HG03378 (cell line): Measurements from ENCODE around the gene GPD1L.
"Not testable (repeated sequence)": the region's sequence is repeated elsewhere in the genome, so short reads cannot be mapped to it uniquely, and the experiment has no call there.

Experiments
- ATAC-seq: cut with Tn5 transposase; IDR thresholded peaks from one replicate; pipeline ENCODE4 v1.9.1; 2021; ENCODE audit warnings: mild to moderate bottlenecking, moderate library complexity; ENCODE audit not compliant: unreplicated experiment

GPD1L gene

DNA sequence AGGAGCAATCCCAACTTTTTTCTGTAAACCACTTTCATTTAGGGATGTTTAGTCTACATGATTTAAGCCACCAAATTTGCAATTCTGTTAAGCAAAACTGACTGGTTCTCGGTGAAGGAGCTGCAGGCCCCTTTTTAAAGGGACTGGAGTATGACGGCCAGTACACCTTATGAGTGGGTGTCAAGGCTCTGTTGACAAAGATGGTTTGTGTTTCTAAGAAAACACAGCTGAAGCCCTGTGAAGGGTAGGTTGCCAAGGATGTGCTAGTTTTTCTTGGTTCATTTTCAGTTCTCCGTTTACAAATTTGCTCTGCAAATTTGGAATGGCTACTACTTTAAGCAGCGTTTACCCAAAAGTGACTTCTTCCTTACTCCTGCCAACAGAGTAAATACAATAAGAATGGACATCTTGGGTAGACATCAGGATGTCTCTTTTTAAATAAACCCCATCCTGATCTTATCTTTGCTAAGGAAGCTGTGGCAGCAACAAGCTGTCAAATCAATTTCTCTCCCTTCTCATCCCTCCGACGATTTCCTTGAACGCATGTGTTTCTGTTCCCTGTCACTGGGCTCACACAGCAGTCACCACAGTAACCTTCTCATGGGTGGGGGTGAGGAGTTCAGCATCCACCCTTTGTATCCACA lies 73.8 kb downstream of the GPD1L start:
- ATAC-seq: no peak

DNA sequence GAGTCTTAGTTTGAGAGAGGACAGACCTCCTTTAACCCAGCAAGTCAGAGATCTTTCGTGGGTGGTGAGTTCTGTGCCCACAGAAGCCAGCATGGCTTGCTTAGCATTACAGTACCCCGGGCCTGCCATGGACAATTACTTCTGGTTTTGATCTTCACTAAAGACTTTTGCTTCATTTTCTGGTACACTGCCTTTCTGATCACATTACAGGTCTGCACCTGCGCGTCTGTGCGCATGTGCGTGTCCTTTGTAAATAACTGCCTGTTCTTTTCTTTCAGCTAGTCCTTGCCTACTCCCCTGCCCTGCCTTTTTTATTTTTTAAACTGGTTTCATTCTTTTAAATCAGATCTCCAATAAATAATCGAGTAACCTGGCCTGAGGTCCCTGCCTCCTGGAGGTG lies 74.9 kb downstream of the GPD1L start:
- ATAC-seq: no peak

DNA sequence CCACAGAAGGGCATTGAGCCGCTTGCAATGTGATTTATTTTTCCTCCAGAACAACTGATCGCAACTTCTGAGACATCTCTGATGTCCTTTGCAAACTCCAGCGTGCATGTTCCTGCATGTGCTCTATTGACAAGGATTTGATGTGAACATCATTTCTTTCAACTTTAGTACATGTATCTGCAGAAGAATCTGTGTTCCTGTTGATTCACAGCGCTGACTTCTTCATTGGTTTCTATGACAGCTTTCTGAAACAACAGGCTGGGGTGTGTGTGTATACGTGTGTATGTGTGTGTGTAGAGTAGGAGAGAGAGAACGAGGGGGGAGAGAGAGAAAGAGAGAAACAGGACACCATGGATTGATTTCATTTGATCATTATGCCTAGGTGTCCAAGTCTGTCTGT lies 75.4 kb downstream of the GPD1L start:
- ATAC-seq: no peak

DNA sequence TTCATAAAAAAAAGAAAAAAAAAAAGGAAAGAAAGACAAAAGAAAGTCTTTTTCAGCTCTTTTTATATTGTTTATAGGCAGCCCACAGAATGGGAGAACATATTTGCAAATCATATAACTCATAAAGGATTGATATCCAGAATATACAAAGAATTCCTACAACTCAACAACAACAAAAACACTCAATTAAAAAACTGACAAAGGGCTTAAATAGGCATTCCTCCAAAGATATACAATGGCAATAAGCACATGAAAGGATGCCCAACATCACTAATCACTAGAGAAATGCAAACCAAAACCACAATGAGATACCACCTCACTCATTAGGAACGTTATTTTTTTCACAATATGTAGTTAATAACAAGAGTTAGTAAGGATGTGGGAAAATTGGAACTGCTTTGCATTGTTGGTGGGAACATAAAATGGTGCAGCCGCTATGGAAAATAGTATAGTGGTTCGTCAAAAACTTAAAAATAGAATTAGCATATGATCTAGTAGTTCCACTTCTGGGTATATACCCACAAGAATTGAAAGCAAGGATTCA lies 77.8 kb downstream of the GPD1L start:
- no peak for ATAC-seq

DNA sequence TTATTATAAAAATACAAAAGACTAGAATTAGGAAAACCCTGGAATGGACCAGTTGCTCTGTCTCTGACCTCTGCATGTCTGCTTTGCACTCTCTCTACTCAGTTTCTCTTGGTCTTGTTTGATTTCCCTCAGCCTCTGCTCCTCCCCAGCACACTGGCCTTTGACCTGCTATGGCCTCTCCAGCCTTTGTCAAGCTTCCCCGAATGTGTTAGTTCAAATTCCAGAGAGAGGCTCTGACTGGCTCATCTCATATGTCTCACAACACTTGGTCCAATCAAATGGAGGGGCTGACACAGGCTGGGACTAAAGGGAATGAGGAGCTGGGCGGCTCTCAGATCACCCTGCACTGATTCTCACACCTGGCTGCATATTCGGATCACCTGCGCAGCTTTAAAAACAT lies 79.7 kb downstream of the GPD1L start:
- ATAC-seq: no peak

DNA sequence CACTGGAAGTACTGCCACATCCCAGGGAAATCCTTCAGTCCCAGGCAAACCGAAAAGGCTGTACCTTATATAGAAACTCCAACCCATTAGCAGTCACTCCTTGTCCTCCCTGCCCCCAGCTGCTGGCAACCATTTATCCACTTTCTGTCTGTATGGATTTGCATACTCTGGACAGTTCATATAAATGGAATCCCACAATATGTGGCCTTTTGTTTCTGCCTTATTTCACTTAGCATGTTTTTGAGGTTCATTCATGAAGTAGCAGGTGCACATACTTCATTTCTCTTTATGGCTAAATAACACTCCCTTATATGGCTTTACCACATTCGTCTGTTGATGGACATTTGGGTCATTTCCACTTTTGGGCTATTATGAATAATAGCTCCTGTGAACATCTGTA lies 80.5 kb downstream of the GPD1L start:
- ATAC-seq: no peak

DNA sequence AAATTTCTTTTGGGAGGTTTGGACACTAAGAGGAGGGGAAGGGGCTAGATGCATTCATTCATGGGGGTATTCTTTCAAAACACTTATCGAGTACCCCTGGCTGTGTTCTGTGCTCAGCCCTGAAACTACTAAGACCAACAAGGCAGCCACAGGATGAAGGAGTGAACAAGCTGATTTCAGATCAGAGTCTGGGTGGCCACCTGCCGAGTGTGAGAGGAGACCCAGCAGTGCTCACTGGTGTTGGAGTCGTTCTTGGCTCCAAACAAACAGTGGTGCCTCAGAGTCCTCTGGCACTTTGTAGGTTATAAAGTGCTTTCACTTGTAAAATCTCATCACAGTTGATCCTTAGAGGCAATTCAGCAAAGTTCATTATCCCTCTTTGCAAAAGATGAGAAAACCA lies 83.3 kb downstream of the GPD1L start:
- no peak for ATAC-seq

DNA sequence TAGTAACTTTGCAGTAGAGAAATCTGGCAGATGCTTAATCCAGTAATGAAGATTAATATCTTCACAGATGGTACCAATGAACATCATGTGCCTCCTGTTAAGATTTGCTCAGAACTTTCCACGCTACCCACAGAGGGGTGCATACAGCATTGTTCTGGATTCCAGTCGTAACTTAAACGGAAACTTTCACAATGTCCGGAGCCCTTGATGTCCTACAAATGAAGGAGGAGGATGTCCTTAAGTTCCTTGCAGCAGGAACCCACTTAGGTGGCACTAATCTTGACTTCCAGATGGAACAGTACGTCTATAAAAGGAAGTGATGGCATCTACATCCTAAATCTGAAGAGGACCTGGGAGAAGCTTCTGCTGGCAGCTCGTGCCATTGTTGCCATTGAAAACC lies 84.1 kb downstream of the GPD1L start:
- ATAC-seq: not testable (repeated sequence)

DNA sequence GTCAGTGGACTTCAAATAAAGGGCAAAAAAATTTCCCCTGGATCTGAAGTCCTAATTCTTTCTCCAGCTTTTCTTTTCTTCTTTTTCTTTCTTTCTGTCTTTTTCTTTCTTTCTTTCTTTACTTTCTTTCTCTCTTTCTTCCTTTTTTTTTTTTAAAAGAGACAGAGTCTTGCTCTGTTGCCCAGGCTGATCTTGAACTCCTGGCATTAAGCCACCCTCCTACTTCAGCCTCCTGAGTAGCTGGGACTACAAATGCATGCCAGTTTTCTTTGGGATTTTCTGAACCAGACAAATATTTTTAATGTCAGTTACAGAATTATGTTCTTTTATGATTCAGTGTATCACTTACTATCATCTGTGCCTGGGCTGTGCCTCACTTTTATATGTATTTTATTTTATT lies 86.7 kb downstream of the GPD1L start:
- no peak for ATAC-seq

DNA sequence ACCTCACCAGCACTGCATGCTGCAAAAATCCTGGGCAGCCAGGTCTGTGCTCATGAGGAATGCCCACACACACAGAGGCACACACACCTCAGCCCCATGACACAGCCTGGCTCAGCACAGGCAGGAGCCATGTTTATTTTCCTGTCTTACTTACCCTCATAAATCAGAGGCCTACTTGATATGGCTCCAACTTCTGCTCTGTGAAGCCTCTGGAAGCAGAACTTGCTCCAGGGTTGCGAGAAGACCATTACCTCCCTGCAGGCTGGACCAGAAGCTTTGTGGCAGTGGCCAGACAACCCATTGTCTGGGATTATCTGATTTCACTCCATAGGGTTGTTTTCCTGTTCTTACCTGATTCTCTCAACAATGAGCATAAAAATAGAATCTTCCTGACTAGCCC lies 88.2 kb downstream of the GPD1L start:
- ATAC-seq: no peak

DNA sequence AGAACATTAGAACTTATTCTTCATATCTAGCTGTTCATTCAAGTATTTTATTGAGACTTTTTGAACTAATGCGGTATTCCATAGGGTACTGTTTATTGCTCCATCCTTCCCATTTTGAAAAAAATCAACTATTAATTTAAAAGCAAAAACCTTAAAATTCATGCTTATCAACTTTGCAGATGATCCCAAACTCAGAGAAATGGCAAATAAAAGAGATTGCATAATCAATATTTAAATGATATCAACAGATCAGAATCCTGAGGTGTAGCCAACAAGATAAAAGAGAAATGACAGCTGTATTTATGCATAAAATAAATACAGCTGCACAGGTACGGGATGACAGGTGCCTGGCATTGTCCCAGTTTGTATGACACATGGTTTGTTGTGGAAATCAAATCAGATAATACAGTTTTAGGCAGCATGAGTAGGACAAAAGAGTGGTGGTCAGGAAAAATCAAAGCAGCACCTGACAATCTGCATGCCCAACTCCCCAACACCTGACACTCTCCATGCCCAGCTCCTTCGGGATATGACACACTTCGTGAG lies 89.6 kb downstream of the GPD1L start:
- ATAC-seq: no peak

DNA sequence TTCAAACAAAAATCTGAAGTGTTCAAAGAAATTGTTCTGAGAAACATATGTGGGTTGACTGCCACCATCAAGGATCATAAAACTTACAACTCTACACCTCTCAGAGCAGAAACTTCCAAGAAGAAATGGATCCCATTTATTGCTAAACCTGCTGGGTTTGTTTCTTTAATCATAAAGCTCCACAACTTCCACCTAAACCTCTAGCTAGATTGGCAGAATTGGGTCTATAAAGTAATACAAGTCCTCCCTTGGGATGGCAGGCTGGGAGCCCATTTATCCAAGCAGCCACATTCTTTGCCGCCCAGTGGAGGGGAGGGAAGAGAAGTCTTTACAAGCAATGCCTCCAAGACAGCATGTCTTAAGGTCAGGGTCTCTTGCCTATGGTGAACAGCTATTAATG lies 91.6 kb downstream of the GPD1L start:
- no peak for ATAC-seq

DNA sequence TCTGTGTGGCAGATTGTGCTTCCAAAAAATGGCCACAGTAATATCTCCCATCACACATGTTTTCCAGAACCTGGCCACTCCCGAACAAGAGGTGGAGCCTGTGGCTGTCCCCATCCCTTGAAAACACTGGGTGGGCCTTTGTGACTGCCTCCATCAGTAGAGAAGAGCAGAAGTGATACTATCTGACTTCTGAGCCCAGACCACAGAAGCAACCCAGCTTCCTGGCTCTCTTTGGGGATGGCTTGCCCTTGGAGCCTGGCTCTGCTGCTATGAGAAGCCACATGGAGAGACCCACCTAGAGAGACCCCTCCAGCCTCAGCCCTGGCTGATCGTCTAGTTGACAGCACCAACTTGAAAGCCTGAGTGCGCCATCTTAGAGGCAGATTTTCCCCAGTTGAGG lies 92.3 kb downstream of the GPD1L start:
- ATAC-seq: no peak

DNA sequence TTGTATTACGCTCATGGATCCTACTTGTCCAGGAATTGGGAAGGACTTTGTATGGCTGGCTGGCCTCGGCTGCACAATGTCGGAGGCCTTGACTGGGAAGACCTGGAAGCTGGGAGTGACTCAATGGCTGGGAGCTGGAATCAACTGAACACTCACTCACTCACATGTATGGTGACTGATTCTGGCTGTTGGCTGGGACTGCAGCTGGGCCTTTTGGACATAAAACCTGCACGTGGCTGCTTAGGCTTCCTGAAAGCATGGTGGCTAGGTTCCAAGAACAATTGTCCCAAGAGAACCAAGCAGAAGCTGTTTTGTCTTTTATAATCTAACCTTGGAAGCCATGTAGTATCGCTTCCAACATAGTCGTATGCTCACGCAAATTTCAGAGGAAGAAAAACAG lies 94.1 kb downstream of the GPD1L start:
- no peak for ATAC-seq

DNA sequence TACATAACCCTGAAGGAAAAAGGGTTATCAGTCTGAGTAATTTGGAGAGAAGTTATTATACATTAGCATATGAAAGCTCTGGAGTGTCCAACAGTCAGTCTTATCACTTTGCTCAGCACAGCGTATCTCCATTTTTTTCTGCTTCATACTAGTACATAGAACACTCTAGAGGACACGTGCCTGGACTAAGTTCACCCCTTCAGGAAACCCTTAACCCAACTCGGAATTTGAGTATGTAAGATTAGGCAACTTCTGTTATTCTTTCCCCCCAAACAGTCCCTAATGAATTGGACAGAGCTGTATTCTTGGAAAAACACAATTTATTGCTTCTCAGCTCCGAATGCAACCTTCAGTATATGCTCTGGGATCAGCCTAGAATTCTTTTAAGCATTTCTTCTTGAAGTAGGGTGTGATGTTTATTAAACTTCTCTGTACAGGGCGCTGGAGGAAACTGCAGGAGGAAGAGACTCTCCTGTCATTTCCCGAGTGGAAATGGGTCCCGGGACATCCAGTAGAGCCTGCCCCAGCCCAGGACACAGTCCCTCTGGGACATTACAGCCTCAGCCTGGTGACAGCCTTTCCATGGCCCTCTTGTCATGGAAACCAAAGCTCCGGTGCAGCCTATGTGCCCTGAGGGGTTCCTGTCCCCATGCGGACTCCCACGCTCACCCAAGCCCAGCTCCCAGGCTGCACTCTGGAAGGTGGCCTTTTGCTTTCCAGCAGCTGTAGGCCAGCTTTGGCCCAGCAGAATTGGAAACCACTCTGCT lies 94.8 kb downstream of the GPD1L start:
- ATAC-seq: no peak

DNA sequence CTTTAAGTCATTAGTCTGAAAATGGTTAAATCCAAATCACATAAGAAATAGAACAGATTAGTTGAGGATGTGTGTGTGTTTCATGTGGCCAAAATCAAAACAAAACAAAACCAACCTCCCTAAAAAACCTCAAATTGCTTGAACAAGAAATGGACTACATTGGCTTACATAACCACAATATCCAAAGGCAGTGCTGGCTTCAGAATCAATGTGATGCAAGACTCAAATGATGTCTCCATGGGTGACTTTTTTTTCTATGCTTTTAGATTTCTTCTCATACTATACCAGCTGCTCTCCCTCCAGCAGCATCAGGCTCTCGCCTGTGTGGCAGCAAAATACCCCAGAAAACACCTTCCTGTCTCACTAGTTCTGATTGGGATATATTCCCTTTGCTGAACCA lies 96.1 kb downstream of the GPD1L start:
- ATAC-seq: no peak

DNA sequence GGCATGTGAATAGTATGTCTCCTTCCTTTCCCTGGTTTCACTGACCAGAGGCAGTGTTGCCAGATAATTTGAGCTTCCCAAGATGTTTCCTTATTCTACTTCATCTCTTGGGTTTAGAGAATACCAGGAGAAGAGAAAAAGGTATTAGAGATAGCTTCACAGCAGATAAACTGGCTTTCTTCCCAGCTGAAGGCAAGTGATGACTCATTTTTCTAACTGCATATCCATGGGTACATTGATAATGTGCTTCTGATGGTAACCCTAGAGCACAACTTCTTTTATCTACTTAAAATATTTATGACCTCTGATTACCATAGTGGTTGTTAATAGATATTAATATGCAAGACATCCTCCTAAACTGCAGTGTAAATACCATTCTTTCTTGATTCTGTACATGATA lies 97.4 kb downstream of the GPD1L start:
- ATAC-seq: no peak

DNA sequence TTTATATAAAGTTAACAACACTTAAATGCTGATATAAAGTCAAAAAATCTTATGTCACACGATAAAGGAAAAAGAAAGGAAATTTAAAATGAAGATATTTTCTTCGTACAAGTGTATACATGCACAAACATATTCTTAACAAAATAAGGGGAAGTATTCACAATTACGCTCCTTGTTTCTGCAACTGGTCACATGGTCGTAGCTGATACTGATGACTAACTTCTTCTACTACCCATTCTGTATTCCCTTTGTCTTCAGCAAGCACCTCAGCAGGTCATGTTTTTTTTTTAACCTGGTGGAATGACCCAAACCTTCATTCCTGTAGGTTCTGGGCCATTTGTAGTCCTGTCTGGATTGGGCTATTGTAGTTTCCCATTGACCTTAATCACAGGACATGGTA lies 102.0 kb downstream of the GPD1L start:
- no peak for ATAC-seq

DNA sequence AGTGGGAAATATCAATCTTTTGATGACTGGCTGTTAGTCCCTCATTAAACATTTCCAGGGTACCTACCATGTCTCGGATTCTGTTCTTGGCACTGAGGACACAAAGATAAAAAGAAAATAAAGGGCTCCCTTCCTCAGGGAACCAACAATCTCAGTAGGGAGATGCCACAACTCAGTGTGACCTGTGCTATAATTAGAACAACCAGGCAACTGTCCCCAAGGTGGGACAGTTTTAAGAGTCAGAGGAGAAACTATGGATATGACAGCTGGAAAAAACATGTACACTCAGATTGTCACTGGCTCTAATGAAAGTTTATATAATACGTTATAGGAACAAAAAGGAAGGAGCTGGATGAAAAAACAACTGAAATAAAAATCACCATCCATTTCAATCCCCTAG lies 108.8 kb downstream of the GPD1L start:
- ATAC-seq: no peak

DNA sequence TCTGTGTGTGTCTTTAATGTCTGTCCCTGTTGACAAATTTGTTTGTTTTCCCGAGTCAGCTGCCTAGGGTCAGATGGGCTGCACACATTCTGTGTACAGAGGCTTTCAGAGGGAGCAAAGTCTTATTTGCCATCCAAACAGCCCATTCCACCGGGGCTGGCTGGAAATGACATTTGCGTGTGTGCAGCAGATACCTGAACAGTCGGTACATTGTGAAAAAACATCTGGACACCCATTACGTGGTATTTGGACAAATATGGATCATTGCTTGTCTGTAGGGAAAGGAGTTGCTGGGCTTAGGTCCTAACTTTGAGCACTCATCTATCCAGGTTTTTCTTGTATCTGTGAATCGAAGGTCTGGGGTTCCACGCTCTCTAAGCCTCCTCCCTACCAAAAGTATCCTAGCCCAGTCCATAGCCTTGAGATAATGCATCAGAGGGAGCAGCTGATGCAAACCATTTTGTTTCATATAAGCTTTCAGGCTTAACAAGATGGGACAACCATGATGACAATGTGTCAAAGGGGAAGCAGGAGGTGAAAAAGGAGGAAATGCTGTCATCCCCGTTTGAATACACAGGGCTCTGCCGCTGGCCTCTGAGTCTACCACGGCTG lies 109.9 kb downstream of the GPD1L start:
- ATAC-seq: no peak

DNA sequence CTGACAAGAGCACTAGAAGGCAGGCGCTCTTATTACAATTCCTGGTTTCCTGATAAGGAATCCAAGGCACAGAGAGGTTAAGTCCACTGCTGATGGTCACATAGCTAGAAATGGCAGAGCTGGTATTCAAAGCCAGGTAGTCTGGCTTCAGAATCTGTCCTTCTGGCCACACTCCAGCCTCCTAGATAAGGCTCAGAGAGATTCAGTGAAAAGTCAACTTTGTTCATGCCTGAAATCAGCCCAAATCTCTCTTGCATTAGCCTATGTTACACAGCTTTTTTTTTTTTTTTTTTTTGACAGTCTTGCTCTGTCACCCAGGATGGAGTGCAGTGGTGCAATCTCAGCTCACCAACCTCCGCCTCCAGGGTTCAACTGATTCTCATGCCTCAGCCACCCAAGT lies 110.9 kb downstream of the GPD1L start:
- no peak for ATAC-seq
